Measurements from ENCODE around the gene ACADVL. TPM values are rescaled to one million over a fixed set of nuclear protein-coding genes. Genes with fewer than 3 reads are reported as not detected.
"Not testable (repeated sequence)": the region's sequence is repeated elsewhere in the genome, so short reads cannot be mapped to it uniquely, and the experiment has no call there.

ACADVL gene
- total RNA-seq: 119 TPM

- H3K9ac ChIP-seq (ENCODE audit: low read depth in 1 of 3, low read length in 3 of 3): peak within 1 kb of the TSS; percentile 89 to 96 (median 92)
- H3K36me3 ChIP-seq (ENCODE audit: control insufficient read depth in 3 of 3, insufficient read depth in 3 of 3, low read length in 3 of 3): peaks cover 38 to 46% (median 41%) of the 10 kb centered on the region in 3 donors
- H3K27ac ChIP-seq (ENCODE audit: low read depth, low read length): peak within 1 kb of the TSS; percentile 95
- H3K4me3 ChIP-seq (ENCODE audit: low read length in 3 of 3): peak within 1 kb of the TSS; percentile 78 to 92 (median 86)
- peaks cover 79 to 81% (median 80%) of the 10 kb centered on the region in 3 donors for H3K4me1 ChIP-seq (ENCODE audit: control insufficient read depth in 3 of 3, insufficient read depth in 3 of 3, low read length in 3 of 3)
- H3K9me3 ChIP-seq (ENCODE audit: control insufficient read depth in 3 of 3, low read length in 3 of 3): no peaks in the 10 kb centered on the region
- H3K27me3 ChIP-seq (ENCODE audit: control insufficient read depth in 3 of 3, insufficient read depth in 3 of 3, low read length in 3 of 3): no peaks in the 10 kb centered on the region
Observed at GRCh38 chr17:7219812-7220592, at the start of gene ACADVL, which contains the start of gene DLG4. ACADVL (plus strand) TSS chr17:7219938; CDS start chr17:7219985, 47 bp downstream. DLG4 (minus strand) TSS chr17:7219836.

GRCh38 chr17:7172522-7173191, 47.1 kb upstream of the ACADVL start:
- not testable (repeated sequence) for H3K9me3 ChIP-seq (ENCODE audit: control insufficient read depth in 3 of 3, low read length in 3 of 3); H3K27ac ChIP-seq (ENCODE audit: low read depth, low read length); H3K36me3 ChIP-seq (ENCODE audit: control insufficient read depth in 3 of 3, insufficient read depth in 3 of 3, low read length in 3 of 3); H3K4me3 ChIP-seq (ENCODE audit: low read length in 3 of 3); H3K9ac ChIP-seq (ENCODE audit: low read depth in 1 of 3, low read length in 3 of 3)
- Histone ChIP-seq H3K27me3 (ENCODE audit: control insufficient read depth in 3 of 3, insufficient read depth in 3 of 3, low read length in 3 of 3) (peaks cover 31 to 47% (median 41%) of the 10 kb centered on the region in 3 donors), H3K4me1 (ENCODE audit: control insufficient read depth in 3 of 3, insufficient read depth in 3 of 3, low read length in 3 of 3) (peaks cover 10 to 11% (median 10%) of the 10 kb centered on the region in 3 donors)

GRCh38 chr17:7173687-7174602, 45.8 kb upstream of the ACADVL start:
- Histone ChIP-seq H3K4me1 (ENCODE audit: control insufficient read depth in 3 of 3, insufficient read depth in 3 of 3, low read length in 3 of 3) (peaks cover 17 to 19% (median 17%) of the 10 kb centered on the region in 3 donors), H3K36me3 (ENCODE audit: control insufficient read depth in 3 of 3, insufficient read depth in 3 of 3, low read length in 3 of 3) (no peaks in the 10 kb centered on the region), H3K27me3 (ENCODE audit: control insufficient read depth in 3 of 3, insufficient read depth in 3 of 3, low read length in 3 of 3) (peaks cover 39 to 54% (median 48%) of the 10 kb centered on the region in 3 donors), H3K9me3 (ENCODE audit: control insufficient read depth in 3 of 3, low read length in 3 of 3) (no peaks in the 10 kb centered on the region), H3K9ac (ENCODE audit: low read depth in 1 of 3, low read length in 3 of 3) (peak overlapping the region in 2 of 3 donors; percentile 27 to 45), H3K27ac (ENCODE audit: low read depth, low read length) (no peak overlapping the region), H3K4me3 (ENCODE audit: low read length in 3 of 3) (peak overlapping the region; percentile 6 to 48 (median 38))

GRCh38 chr17:7174603-7175326, 45.0 kb upstream of the ACADVL start:
- H3K4me3 ChIP-seq (ENCODE audit: low read length in 3 of 3): no peak overlapping the region
- no peaks in the 10 kb centered on the region for H3K9me3 ChIP-seq (ENCODE audit: control insufficient read depth in 3 of 3, low read length in 3 of 3)
- peaks cover 17 to 19% (median 17%) of the 10 kb centered on the region in 3 donors for H3K4me1 ChIP-seq (ENCODE audit: control insufficient read depth in 3 of 3, insufficient read depth in 3 of 3, low read length in 3 of 3)
- H3K27ac ChIP-seq (ENCODE audit: low read depth, low read length): no peak overlapping the region
- H3K36me3 ChIP-seq (ENCODE audit: control insufficient read depth in 3 of 3, insufficient read depth in 3 of 3, low read length in 3 of 3): no peaks in the 10 kb centered on the region
- H3K27me3 ChIP-seq (ENCODE audit: control insufficient read depth in 3 of 3, insufficient read depth in 3 of 3, low read length in 3 of 3): peaks cover 41 to 54% (median 50%) of the 10 kb centered on the region in 3 donors
- peak overlapping the region in 1 of 3 donors; percentile 27 for H3K9ac ChIP-seq (ENCODE audit: low read depth in 1 of 3, low read length in 3 of 3)

GRCh38 chr17:7175330-7175733, 44.4 kb upstream of the ACADVL start:
- H3K9ac ChIP-seq (ENCODE audit: low read depth in 1 of 3, low read length in 3 of 3): no peak overlapping the region
- no peaks in the 10 kb centered on the region for H3K36me3 ChIP-seq (ENCODE audit: control insufficient read depth in 3 of 3, insufficient read depth in 3 of 3, low read length in 3 of 3)
- peaks cover 41 to 54% (median 52%) of the 10 kb centered on the region in 3 donors for H3K27me3 ChIP-seq (ENCODE audit: control insufficient read depth in 3 of 3, insufficient read depth in 3 of 3, low read length in 3 of 3)
- H3K27ac ChIP-seq (ENCODE audit: low read depth, low read length): no peak overlapping the region
- H3K4me3 ChIP-seq (ENCODE audit: low read length in 3 of 3): no peak overlapping the region
- no peaks in the 10 kb centered on the region for H3K9me3 ChIP-seq (ENCODE audit: control insufficient read depth in 3 of 3, low read length in 3 of 3)
- H3K4me1 ChIP-seq (ENCODE audit: control insufficient read depth in 3 of 3, insufficient read depth in 3 of 3, low read length in 3 of 3): peaks cover 17 to 19% (median 17%) of the 10 kb centered on the region in 3 donors

GRCh38 chr17:7176107-7176840, 43.5 kb upstream of the ACADVL start:
- peaks cover 41 to 54% (median 52%) of the 10 kb centered on the region in 3 donors for H3K27me3 ChIP-seq (ENCODE audit: control insufficient read depth in 3 of 3, insufficient read depth in 3 of 3, low read length in 3 of 3)
- no peak overlapping the region for H3K27ac ChIP-seq (ENCODE audit: low read depth, low read length)
- peaks cover 17 to 19% (median 17%) of the 10 kb centered on the region in 3 donors for H3K4me1 ChIP-seq (ENCODE audit: control insufficient read depth in 3 of 3, insufficient read depth in 3 of 3, low read length in 3 of 3)
- H3K9me3 ChIP-seq (ENCODE audit: control insufficient read depth in 3 of 3, low read length in 3 of 3): no peaks in the 10 kb centered on the region
- no peaks in the 10 kb centered on the region for H3K36me3 ChIP-seq (ENCODE audit: control insufficient read depth in 3 of 3, insufficient read depth in 3 of 3, low read length in 3 of 3)
- H3K9ac ChIP-seq (ENCODE audit: low read depth in 1 of 3, low read length in 3 of 3): no peak overlapping the region
- H3K4me3 ChIP-seq (ENCODE audit: low read length in 3 of 3): no peak overlapping the region

- H3K27me3 ChIP-seq (ENCODE audit: control insufficient read depth in 3 of 3, insufficient read depth in 3 of 3, low read length in 3 of 3): peaks cover 41 to 54% (median 52%) of the 10 kb centered on the region in 3 donors
- H3K9ac ChIP-seq (ENCODE audit: low read depth in 1 of 3, low read length in 3 of 3): no peak overlapping the region
- H3K9me3 ChIP-seq (ENCODE audit: control insufficient read depth in 3 of 3, low read length in 3 of 3): no peaks in the 10 kb centered on the region
- peaks cover 17 to 19% (median 17%) of the 10 kb centered on the region in 3 donors for H3K4me1 ChIP-seq (ENCODE audit: control insufficient read depth in 3 of 3, insufficient read depth in 3 of 3, low read length in 3 of 3)
- H3K4me3 ChIP-seq (ENCODE audit: low read length in 3 of 3): no peak overlapping the region
- H3K27ac ChIP-seq (ENCODE audit: low read depth, low read length): no peak overlapping the region
- H3K36me3 ChIP-seq (ENCODE audit: control insufficient read depth in 3 of 3, insufficient read depth in 3 of 3, low read length in 3 of 3): no peaks in the 10 kb centered on the region
Observed at GRCh38 chr17:7176841-7177190, 42.9 kb upstream of the ACADVL start.

- Histone ChIP-seq H3K27ac (ENCODE audit: low read depth, low read length) (no peak overlapping the region), H3K4me3 (ENCODE audit: low read length in 3 of 3) (peak overlapping the region; percentile 48 to 60 (median 50)), H3K9ac (ENCODE audit: low read depth in 1 of 3, low read length in 3 of 3) (peak overlapping the region in 1 of 3 donors; percentile 62), H3K36me3 (ENCODE audit: control insufficient read depth in 3 of 3, insufficient read depth in 3 of 3, low read length in 3 of 3) (no peaks in the 10 kb centered on the region), H3K27me3 (ENCODE audit: control insufficient read depth in 3 of 3, insufficient read depth in 3 of 3, low read length in 3 of 3) (peaks cover 41 to 54% (median 52%) of the 10 kb centered on the region in 3 donors), H3K9me3 (ENCODE audit: control insufficient read depth in 3 of 3, low read length in 3 of 3) (no peaks in the 10 kb centered on the region), H3K4me1 (ENCODE audit: control insufficient read depth in 3 of 3, insufficient read depth in 3 of 3, low read length in 3 of 3) (peaks cover 17 to 19% (median 17%) of the 10 kb centered on the region in 3 donors)
Observed at GRCh38 chr17:7177191-7177953, 42.4 kb upstream of the ACADVL start.
